Stimulated activated CD4-positive, alpha-beta T cell treated with anti-CD3 and anti-CD28 coated beads, Interleukin-15, amount 100 ng/mL, for 48 hours (primary cell): ENCODE data around the gene CD83.

Experiments used
- DNase-seq, 2 donors: peaks; one replicate each; pipeline ENCODE4 v3.0.0-alpha.2; 2020; ENCODE audit warnings: low read depth in 2 of 2

Gene CD83

GRCh38 chr6:14123386-14124111 is 6.0 kb downstream of the CD83 start:
- no peak for DNase-seq

- DNase-seq = no peak
These were observed 7.8 kb downstream of the CD83 start for GRCh38 chr6:14125346-14125745.

GRCh38 chr6:14126191-14126590 is 8.6 kb downstream of the CD83 start:
- DNase-seq = no peak

- DNase-seq = no peak
These were observed 10.0 kb downstream of the CD83 start for GRCh38 chr6:14127611-14128010.

- DNase-seq = no peak
These were observed 10.4 kb downstream of the CD83 start for GRCh38 chr6:14128012-14128411.

GRCh38 chr6:14128746-14129145 is 11.2 kb downstream of the CD83 start:
- DNase-seq = no peak

GRCh38 chr6:14129575-14129974 is 12.0 kb downstream of the CD83 start:
- no peak for DNase-seq

- DNase-seq = no peak
These were observed 13.0 kb downstream of the CD83 start for GRCh38 chr6:14130435-14131075.

- no peak for DNase-seq
These were observed 14.0 kb downstream of the CD83 start for GRCh38 chr6:14131579-14131978.

- no peak for DNase-seq
These were observed 14.8 kb downstream of the CD83 start for GRCh38 chr6:14132244-14132920.

- no peak for DNase-seq
These were observed 15.3 kb downstream of the CD83 start for GRCh38 chr6:14132921-14133275.

- DNase-seq = no peak
These were observed 16.8 kb downstream of the CD83 start for GRCh38 chr6:14134211-14134910.

- DNase-seq = no peak
These were observed 18.4 kb downstream of the CD83 start for GRCh38 chr6:14135893-14136539.

GRCh38 chr6:14138701-14139215 is 21.2 kb downstream of the CD83 start:
- no peak for DNase-seq

GRCh38 chr6:14141351-14142062 is 23.9 kb downstream of the CD83 start:
- no peak for DNase-seq

GRCh38 chr6:14142063-14142450 is 24.5 kb downstream of the CD83 start:
- DNase-seq = no peak

- DNase-seq = no peak
These were observed 25.1 kb downstream of the CD83 start for GRCh38 chr6:14142511-14143223.

- no peak for DNase-seq
These were observed 25.7 kb downstream of the CD83 start for GRCh38 chr6:14143305-14143704.

- peak; percentile 51 to 66 for DNase-seq
These were observed 27.1 kb downstream of the CD83 start for GRCh38 chr6:14144678-14145113.

- DNase-seq = no peak
These were observed 29.0 kb downstream of the CD83 start for GRCh38 chr6:14146506-14147096.
